ENCODE data around the gene CLTCL1.

CLTCL1 gene

DNA sequence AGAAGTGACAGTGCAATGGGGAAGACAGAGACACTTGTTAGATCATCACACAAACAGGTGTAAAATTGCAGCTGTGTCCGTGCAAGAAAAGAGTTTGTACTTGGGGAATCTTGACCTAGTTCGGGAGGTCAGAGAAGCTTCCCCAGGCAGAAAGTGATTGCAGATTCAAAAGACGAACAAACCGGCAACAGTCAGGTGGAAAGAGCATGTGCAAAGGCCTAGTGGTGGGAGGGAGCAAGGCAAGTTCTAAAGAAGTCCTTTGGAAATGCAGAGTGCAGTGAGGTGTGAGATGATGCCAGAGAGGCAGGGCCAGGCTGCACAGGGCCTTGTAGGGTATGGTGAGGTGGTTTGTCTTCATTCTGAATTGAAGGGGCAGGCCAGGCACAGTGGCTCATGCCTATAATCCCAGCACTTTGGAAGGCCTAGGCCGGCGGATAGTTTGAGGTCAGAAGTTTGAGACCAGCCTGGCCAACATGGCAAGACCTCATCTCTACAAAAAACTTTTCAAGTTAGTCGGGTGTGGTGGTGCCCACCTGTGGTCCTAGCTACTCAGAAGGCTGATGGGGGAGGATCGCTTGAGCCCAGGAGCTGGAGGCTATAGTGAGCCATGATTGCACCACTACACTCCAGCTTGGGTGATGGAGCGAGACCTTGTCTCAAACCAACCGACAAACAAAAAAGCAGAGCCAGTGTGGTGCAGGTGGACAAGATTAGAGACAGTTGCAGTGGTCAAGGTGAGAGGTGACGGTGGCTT, 145.1 kb downstream of the CLTCL1 start:
- Histone ChIP-seq H3K9ac (ENCODE audit: low read depth, low read length) (no peak overlapping the region), H3K27me3 (ENCODE audit: insufficient read depth, low read length) (peaks cover 52% of the 10 kb centered on the region), H3K27ac (ENCODE audit: low read depth, low read length) (no peak overlapping the region), H3K9me3 (ENCODE audit: insufficient read depth, low read depth, low read length) (peaks cover under 1% of the 10 kb centered on the region; the same call in 1 of the 2 replicates), H3K36me3 (ENCODE audit: insufficient read depth, low read length) (peaks cover 11% of the 10 kb centered on the region), H3K4me1 (ENCODE audit: insufficient read depth, low read length) (peaks cover 5% of the 10 kb centered on the region; the same call in 1 of the 2 replicates), H3K4me3 (ENCODE audit: low read length) (no peak overlapping the region)
- WGBS: 82% methylated on average over 11 of the region's 11 CpGs

- Histone ChIP-seq H3K27ac (ENCODE audit: low read depth, low read length) (no peak overlapping the region; the same call in 1 of the 2 replicates), H3K36me3 (ENCODE audit: insufficient read depth, low read length) (peaks cover 35% of the 10 kb centered on the region), H3K4me1 (ENCODE audit: insufficient read depth, low read length) (peaks cover 5% of the 10 kb centered on the region; the same call in 1 of the 2 replicates), H3K4me3 (ENCODE audit: low read length) (peak overlapping the region; percentile 91), H3K9me3 (ENCODE audit: insufficient read depth, low read depth, low read length) (no peaks in the 10 kb centered on the region), H3K9ac (ENCODE audit: low read depth, low read length) (peak overlapping the region; percentile 78), H3K27me3 (ENCODE audit: insufficient read depth, low read length) (peaks cover 28% of the 10 kb centered on the region)
- WGBS: 9% methylated on average over 17 of the region's 17 CpGs
These were observed 147.5 kb downstream of the CLTCL1 start for GRCh38 chr22:19143967-19144400.

- 95% methylated on average over 4 of the region's 5 CpGs for WGBS
- H3K9ac ChIP-seq (ENCODE audit: low read depth, low read length): no peak overlapping the region
- H3K4me1 ChIP-seq (ENCODE audit: insufficient read depth, low read length): peaks cover 5% of the 10 kb centered on the region; the same call in 1 of the 2 replicates
- H3K9me3 ChIP-seq (ENCODE audit: insufficient read depth, low read depth, low read length): no peaks in the 10 kb centered on the region
- H3K27me3 ChIP-seq (ENCODE audit: insufficient read depth, low read length): peaks cover 20% of the 10 kb centered on the region
- H3K4me3 ChIP-seq (ENCODE audit: low read length): no peak overlapping the region
- H3K27ac ChIP-seq (ENCODE audit: low read depth, low read length): no peak overlapping the region
- peaks cover 41% of the 10 kb centered on the region for H3K36me3 ChIP-seq (ENCODE audit: insufficient read depth, low read length)
These were observed 148.3 kb downstream of the CLTCL1 start for GRCh38 chr22:19143212-19143611.

GRCh38 chr22:19142394-19142793, 149.1 kb downstream of the CLTCL1 start:
- H3K9ac ChIP-seq (ENCODE audit: low read depth, low read length): no peak overlapping the region
- no peak overlapping the region for H3K27ac ChIP-seq (ENCODE audit: low read depth, low read length)
- no peaks in the 10 kb centered on the region for H3K9me3 ChIP-seq (ENCODE audit: insufficient read depth, low read depth, low read length)
- WGBS: 98% methylated on average over 9 of the region's 9 CpGs
- H3K36me3 ChIP-seq (ENCODE audit: insufficient read depth, low read length): peaks cover 48% of the 10 kb centered on the region
- peaks cover 12% of the 10 kb centered on the region for H3K27me3 ChIP-seq (ENCODE audit: insufficient read depth, low read length)
- no peak overlapping the region for H3K4me3 ChIP-seq (ENCODE audit: low read length)
- H3K4me1 ChIP-seq (ENCODE audit: insufficient read depth, low read length): peaks cover 4% of the 10 kb centered on the region; the same call in 1 of the 2 replicates

DNA sequence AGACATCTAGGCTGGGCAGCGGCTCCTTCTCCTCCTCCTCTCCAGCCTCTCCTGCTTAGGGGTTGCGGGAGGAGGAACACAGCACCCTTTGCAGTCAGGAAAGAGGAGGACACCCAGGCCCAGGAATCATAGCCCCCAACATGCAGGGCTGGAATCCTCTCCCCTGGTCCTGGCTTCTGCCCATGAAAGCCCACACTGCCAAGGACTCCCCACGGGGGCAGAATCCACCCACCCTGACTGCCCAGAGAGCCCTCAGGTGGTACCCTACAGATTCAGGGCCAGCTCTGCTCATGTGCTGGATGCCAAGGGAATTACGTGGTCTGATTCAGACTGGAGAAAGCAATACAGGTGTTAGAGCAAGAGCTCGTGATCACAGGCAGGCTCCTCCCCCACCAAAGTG, 151.5 kb downstream of the CLTCL1 start:
- Histone ChIP-seq H3K36me3 (ENCODE audit: insufficient read depth, low read length) (peaks cover 67% of the 10 kb centered on the region), H3K27ac (ENCODE audit: low read depth, low read length) (no peak overlapping the region), H3K9me3 (ENCODE audit: insufficient read depth, low read depth, low read length) (no peaks in the 10 kb centered on the region), H3K27me3 (ENCODE audit: insufficient read depth, low read length) (no peaks in the 10 kb centered on the region), H3K4me1 (ENCODE audit: insufficient read depth, low read length) (no peaks in the 10 kb centered on the region), H3K4me3 (ENCODE audit: low read length) (no peak overlapping the region), H3K9ac (ENCODE audit: low read depth, low read length) (no peak overlapping the region)
- WGBS: 95% methylated on average over 5 of the region's 5 CpGs

DNA sequence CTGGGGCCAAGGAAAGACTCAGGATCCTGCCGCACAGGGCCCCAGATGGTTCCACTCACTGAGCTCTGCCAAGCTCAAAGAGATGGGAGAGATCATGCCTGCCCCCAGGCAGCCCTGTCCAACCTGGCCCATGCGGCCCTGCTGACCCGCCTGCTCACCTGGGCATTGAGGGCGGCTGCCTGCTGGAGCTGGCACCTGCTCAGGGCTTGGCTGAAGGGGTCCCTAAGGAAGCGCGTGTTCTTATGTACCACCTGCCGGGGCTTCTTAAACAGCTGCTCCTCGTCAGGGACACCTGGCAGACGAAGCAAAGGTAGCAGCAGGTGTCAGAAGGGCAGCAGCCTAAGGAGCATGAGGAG, 152.5 kb downstream of the CLTCL1 start:
- Histone ChIP-seq H3K36me3 (ENCODE audit: insufficient read depth, low read length) (peaks cover 76% of the 10 kb centered on the region), H3K9me3 (ENCODE audit: insufficient read depth, low read depth, low read length) (no peaks in the 10 kb centered on the region), H3K9ac (ENCODE audit: low read depth, low read length) (no peak overlapping the region), H3K27me3 (ENCODE audit: insufficient read depth, low read length) (no peaks in the 10 kb centered on the region), H3K4me1 (ENCODE audit: insufficient read depth, low read length) (no peaks in the 10 kb centered on the region), H3K27ac (ENCODE audit: low read depth, low read length) (no peak overlapping the region), H3K4me3 (ENCODE audit: low read length) (no peak overlapping the region)
- 95% methylated on average over 9 of the region's 9 CpGs for WGBS

DNA sequence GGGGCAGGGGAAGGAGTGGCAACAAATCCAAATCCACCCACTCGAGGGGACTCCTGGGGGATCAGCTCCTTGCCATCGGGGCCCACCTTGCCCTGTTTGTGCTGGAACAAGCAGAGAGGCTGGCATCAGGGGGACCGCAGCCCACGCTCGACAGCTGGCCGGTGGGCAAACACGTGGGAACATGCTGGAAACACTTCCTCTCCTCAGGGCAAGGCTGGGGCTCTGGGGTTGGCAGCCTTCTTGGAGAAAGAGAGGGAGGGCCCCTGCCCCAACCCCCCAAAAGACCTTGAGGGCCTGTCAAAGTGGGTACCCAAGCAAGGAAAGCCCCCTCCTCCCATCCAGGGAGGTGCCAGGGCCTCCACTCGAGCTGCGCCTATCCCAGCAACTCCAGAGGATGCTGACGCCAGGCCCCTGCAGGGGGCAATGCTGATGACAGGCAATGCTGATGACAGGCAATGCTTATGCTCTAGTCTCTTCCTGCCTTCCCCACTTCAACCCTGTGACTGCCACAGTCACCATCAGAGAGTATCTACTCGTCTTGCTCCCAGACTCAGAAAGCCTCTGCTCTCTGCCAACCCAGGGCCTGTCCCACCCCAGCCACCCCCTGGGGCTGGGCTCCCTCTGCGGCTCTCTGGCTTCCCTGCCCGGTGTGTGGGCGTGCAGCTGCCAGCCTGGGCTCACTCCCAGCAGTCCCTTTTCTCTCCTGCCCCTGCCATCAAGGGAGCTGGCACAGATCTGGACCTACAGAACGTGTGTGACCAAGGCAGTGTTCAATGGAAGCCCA, 153.1 kb downstream of the CLTCL1 start:
- Histone ChIP-seq H3K36me3 (ENCODE audit: insufficient read depth, low read length) (peaks cover 82% of the 10 kb centered on the region), H3K9me3 (ENCODE audit: insufficient read depth, low read depth, low read length) (no peaks in the 10 kb centered on the region), H3K4me3 (ENCODE audit: low read length) (no peak overlapping the region), H3K27ac (ENCODE audit: low read depth, low read length) (no peak overlapping the region), H3K4me1 (ENCODE audit: insufficient read depth, low read length) (no peaks in the 10 kb centered on the region), H3K27me3 (ENCODE audit: insufficient read depth, low read length) (no peaks in the 10 kb centered on the region), H3K9ac (ENCODE audit: low read depth, low read length) (no peak overlapping the region)
- 93% methylated on average over 15 of the region's 15 CpGs for WGBS

DNA sequence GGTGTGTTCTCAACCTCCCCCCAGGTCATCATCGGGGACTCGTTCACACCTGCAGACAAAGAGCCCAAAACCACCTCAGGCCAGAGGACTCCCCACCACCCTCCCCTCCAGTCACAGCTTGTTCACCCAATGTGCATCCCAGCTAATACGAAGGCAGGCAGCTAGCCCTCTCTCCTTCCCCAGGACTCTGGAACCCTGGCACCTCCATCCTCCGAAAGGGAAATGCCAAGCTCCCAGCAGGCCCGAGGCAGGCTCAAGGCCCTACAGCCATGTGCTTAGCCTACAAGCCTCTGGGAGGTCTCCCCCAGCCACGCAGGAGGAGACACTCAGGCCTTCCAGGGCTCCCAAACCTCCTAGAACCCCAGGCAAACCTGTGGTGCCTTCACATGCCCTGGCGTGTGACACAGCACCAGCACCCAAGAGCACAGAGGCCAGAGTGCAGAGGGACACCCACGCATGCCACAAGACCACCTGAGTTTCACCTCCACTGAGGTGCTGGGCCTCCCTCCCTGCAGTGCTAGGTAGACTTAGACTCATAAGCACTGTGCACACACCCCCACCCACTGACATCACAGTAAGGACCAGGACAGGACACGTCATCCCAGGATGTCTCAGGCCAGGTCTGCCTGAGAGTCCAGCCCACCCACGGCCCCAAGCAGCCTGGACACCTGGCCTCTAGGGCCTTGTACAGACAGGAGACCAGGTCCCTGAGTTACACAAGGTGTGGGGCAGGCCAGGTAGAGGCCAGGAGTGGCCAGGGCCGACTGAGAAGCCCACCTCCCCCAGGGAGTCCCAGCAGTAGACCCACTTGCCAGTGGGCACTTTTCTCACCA, 153.9 kb downstream of the CLTCL1 start:
- Histone ChIP-seq H3K27ac (ENCODE audit: low read depth, low read length) (no peak overlapping the region), H3K9me3 (ENCODE audit: insufficient read depth, low read depth, low read length) (no peaks in the 10 kb centered on the region), H3K9ac (ENCODE audit: low read depth, low read length) (no peak overlapping the region), H3K4me1 (ENCODE audit: insufficient read depth, low read length) (no peaks in the 10 kb centered on the region), H3K4me3 (ENCODE audit: low read length) (no peak overlapping the region), H3K27me3 (ENCODE audit: insufficient read depth, low read length) (no peaks in the 10 kb centered on the region), H3K36me3 (ENCODE audit: insufficient read depth, low read length) (peaks cover 87% of the 10 kb centered on the region)
- WGBS: 95% methylated on average over 11 of the region's 11 CpGs

DNA sequence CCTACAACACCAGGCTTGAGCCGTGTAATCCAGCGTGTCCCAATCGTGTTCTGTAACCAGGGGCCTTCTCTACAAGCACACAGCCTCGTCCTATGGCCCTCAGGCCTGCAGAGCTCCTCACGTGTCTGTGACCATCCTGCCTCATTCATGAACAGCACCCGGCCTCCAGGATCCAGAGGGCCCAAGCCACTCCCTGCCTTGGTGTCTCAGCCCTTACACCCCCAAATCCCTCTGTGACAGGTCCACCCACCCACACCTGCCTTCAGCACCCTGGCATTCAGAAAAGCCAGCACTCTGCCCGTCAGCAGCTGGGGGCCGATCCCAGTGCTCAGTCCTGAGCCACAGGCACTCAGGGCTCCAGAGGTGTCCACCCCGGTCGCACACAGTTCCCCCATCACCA, 154.6 kb downstream of the CLTCL1 start:
- Histone ChIP-seq H3K27me3 (ENCODE audit: insufficient read depth, low read length) (no peaks in the 10 kb centered on the region), H3K27ac (ENCODE audit: low read depth, low read length) (no peak overlapping the region), H3K4me1 (ENCODE audit: insufficient read depth, low read length) (no peaks in the 10 kb centered on the region), H3K9ac (ENCODE audit: low read depth, low read length) (no peak overlapping the region), H3K9me3 (ENCODE audit: insufficient read depth, low read depth, low read length) (no peaks in the 10 kb centered on the region), H3K36me3 (ENCODE audit: insufficient read depth, low read length) (peaks cover 83% of the 10 kb centered on the region), H3K4me3 (ENCODE audit: low read length) (no peak overlapping the region)
- WGBS: 95% methylated on average over 10 of the region's 10 CpGs

DNA sequence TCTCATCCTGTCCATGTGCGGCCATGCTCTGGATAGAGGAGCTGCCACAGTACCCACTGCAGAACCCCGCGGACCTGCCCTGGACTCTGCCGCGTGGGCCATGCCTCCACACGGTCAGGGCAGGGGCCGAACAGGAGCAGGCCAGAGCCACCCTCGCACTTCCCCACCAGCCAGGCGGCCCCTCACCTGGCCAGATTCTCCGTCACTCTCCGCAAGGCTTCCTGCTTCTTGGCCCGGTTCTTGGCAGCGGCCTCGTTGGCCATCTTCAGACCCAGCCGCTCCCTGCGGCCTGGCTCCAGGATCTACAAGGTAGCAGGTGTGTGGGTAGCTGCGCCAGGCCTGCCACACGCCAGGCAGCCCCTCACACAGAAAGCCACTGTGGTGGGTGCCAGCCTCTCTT, 156.6 kb downstream of the CLTCL1 start:
- Histone ChIP-seq H3K9ac (ENCODE audit: low read depth, low read length) (no peak overlapping the region), H3K36me3 (ENCODE audit: insufficient read depth, low read length) (peaks cover 70% of the 10 kb centered on the region), H3K4me3 (ENCODE audit: low read length) (no peak overlapping the region), H3K27ac (ENCODE audit: low read depth, low read length) (no peak overlapping the region), H3K4me1 (ENCODE audit: insufficient read depth, low read length) (no peaks in the 10 kb centered on the region), H3K27me3 (ENCODE audit: insufficient read depth, low read length) (no peaks in the 10 kb centered on the region), H3K9me3 (ENCODE audit: insufficient read depth, low read depth, low read length) (no peaks in the 10 kb centered on the region)
- WGBS: 95% methylated on average over 18 of the region's 18 CpGs

Data from HUES64 (cell line).